ENCODE measurements around the gene KANSL1. TPM values are rescaled to one million over a fixed set of nuclear protein-coding genes. Genes with fewer than 3 reads are reported as not detected.

KANSL1 gene
- total RNA-seq, 1 donor from 2014 or later, result 99.8 TPM

- DNase-seq (ENCODE audit: low read depth) (no peak), FAIRE-seq (no peak)
- H3K79me2 ChIP-seq (ENCODE audit: insufficient read depth, low read length), result peaks cover 7% of the 10 kb centered on the region
- no peak overlapping the region for H3K4me3 Mint-ChIP-seq (ENCODE audit: unreplicated experiment)
- peaks cover 8% of the 10 kb centered on the region for H3K4me1 Mint-ChIP-seq (ENCODE audit: low read depth, unreplicated experiment)
- H3K27me3 Mint-ChIP-seq (ENCODE audit: low read depth, unreplicated experiment), result no peaks in the 10 kb centered on the region
- peaks cover 19% of the 10 kb centered on the region for H3K36me3 Mint-ChIP-seq (ENCODE audit: low read depth, unreplicated experiment)
- H3K9me3 Mint-ChIP-seq (ENCODE audit: unreplicated experiment), result no peaks in the 10 kb centered on the region
- peaks cover 66% of the 10 kb centered on the region for H3K36me3 ChIP-seq (ENCODE audit: insufficient read depth, low read length)
- no peak overlapping the region for H3K4me3 ChIP-seq (ENCODE audit: insufficient read depth, low read depth, low read length)
- no peak overlapping the region for H3K9ac ChIP-seq (ENCODE audit: low read length)
- H3K9me3 ChIP-seq (ENCODE audit: insufficient read depth, low read depth, low read length), result no peaks in the 10 kb centered on the region
- no peak overlapping the region for H3K27ac ChIP-seq (ENCODE audit: low read depth, low read length)
- no peak overlapping the region for H3K4me2 ChIP-seq (ENCODE audit: low read length)
- no peak overlapping the region for H3K27ac Mint-ChIP-seq (ENCODE audit: unreplicated experiment)
- no peaks in the 10 kb centered on the region for H3K27me3 ChIP-seq (ENCODE audit: insufficient read depth, low read length)
- H2AFZ ChIP-seq (ENCODE audit: low read depth, low read length), result no peak overlapping the region
- no peaks in the 10 kb centered on the region for H3K4me1 ChIP-seq (ENCODE audit: insufficient read depth, low read length)
- TF ChIP-seq EZH2 (IDR thresholded peaks at IDR 0.05; ENCODE audit: insufficient read depth, low read length) (no peak), CTCF (IDR thresholded peaks at IDR 0.05; ENCODE audit: insufficient read depth, low read depth, low read length) (no peak)
- peaks cover 52% of the 10 kb centered on the region for H4K20me1 ChIP-seq (ENCODE audit: insufficient read depth, low read length)
Measured at GRCh38 chr17:46038937-46039336, 154.3 kb downstream of the KANSL1 start.

DNA sequence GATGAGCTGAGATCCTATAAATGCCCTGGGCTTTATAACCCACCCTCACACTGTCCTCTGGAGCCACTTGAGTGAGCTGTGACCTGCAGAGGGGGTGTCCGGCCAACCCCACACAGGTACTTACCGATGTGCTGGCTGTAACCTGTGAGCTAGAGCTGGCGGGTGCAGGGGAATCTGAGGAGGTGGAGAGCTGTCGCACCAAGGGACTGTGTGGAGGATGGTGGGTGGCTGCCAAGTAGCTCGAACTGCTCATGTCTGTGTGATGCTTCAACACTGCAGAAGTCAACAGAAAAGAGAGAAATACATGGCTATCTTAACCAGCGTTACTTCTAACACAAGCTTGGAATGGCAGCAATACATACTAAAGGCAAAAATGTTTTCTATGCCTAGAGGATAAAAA lies 154.8 kb downstream of the KANSL1 start:
- Mint-ChIP-seq H3K4me1 (ENCODE audit: low read depth, unreplicated experiment) (peaks cover 5% of the 10 kb centered on the region), H3K27ac (ENCODE audit: unreplicated experiment) (no peak overlapping the region), H3K36me3 (ENCODE audit: low read depth, unreplicated experiment) (peaks cover 21% of the 10 kb centered on the region), H3K4me3 (ENCODE audit: unreplicated experiment) (no peak overlapping the region), H3K9me3 (ENCODE audit: unreplicated experiment) (no peaks in the 10 kb centered on the region), H3K27me3 (ENCODE audit: low read depth, unreplicated experiment) (no peaks in the 10 kb centered on the region)
- DNase-seq (ENCODE audit: low read depth), result no peak
- no peaks in the 10 kb centered on the region for H3K9me3 ChIP-seq (ENCODE audit: insufficient read depth, low read depth, low read length)
- H3K4me2 ChIP-seq (ENCODE audit: low read length), result no peak overlapping the region
- H2AFZ ChIP-seq (ENCODE audit: low read depth, low read length), result no peak overlapping the region
- TF ChIP-seq CTCF (IDR thresholded peaks at IDR 0.05; ENCODE audit: insufficient read depth, low read depth, low read length) (no peak), EZH2 (IDR thresholded peaks at IDR 0.05; ENCODE audit: insufficient read depth, low read length) (no peak)
- H3K36me3 ChIP-seq (ENCODE audit: insufficient read depth, low read length), result peaks cover 70% of the 10 kb centered on the region
- no peak for FAIRE-seq
- H3K4me1 ChIP-seq (ENCODE audit: insufficient read depth, low read length), result no peaks in the 10 kb centered on the region
- no peak overlapping the region for H3K4me3 ChIP-seq (ENCODE audit: insufficient read depth, low read depth, low read length)
- H3K79me2 ChIP-seq (ENCODE audit: insufficient read depth, low read length), result peaks cover 7% of the 10 kb centered on the region
- H3K9ac ChIP-seq (ENCODE audit: low read length), result no peak overlapping the region
- H4K20me1 ChIP-seq (ENCODE audit: insufficient read depth, low read length), result peaks cover 46% of the 10 kb centered on the region
- H3K27me3 ChIP-seq (ENCODE audit: insufficient read depth, low read length), result no peaks in the 10 kb centered on the region
- H3K27ac ChIP-seq (ENCODE audit: low read depth, low read length), result no peak overlapping the region

- peaks cover 40% of the 10 kb centered on the region for H4K20me1 ChIP-seq (ENCODE audit: insufficient read depth, low read length)
- H3K4me1 Mint-ChIP-seq (ENCODE audit: low read depth, unreplicated experiment), result no peaks in the 10 kb centered on the region
- H3K27me3 Mint-ChIP-seq (ENCODE audit: low read depth, unreplicated experiment), result no peaks in the 10 kb centered on the region
- no peaks in the 10 kb centered on the region for H3K9me3 ChIP-seq (ENCODE audit: insufficient read depth, low read depth, low read length)
- no peak overlapping the region for H3K4me2 ChIP-seq (ENCODE audit: low read length)
- H3K4me3 ChIP-seq (ENCODE audit: insufficient read depth, low read depth, low read length), result no peak overlapping the region
- DNase-seq (ENCODE audit: low read depth) (no peak), FAIRE-seq (no peak)
- H3K27me3 ChIP-seq (ENCODE audit: insufficient read depth, low read length), result no peaks in the 10 kb centered on the region
- no peaks in the 10 kb centered on the region for H3K9me3 Mint-ChIP-seq (ENCODE audit: unreplicated experiment)
- no peak overlapping the region for H3K4me3 Mint-ChIP-seq (ENCODE audit: unreplicated experiment)
- H3K4me1 ChIP-seq (ENCODE audit: insufficient read depth, low read length), result no peaks in the 10 kb centered on the region
- H2AFZ ChIP-seq (ENCODE audit: low read depth, low read length), result no peak overlapping the region
- peaks cover 5% of the 10 kb centered on the region for H3K79me2 ChIP-seq (ENCODE audit: insufficient read depth, low read length)
- TF ChIP-seq CTCF (IDR thresholded peaks at IDR 0.05; ENCODE audit: insufficient read depth, low read depth, low read length), result no peak
- no peak for TF ChIP-seq EZH2 (IDR thresholded peaks at IDR 0.05; ENCODE audit: insufficient read depth, low read length)
- no peak overlapping the region for H3K9ac ChIP-seq (ENCODE audit: low read length)
- peak overlapping the region; percentile 8 for H3K27ac Mint-ChIP-seq (ENCODE audit: unreplicated experiment)
- H3K36me3 Mint-ChIP-seq (ENCODE audit: low read depth, unreplicated experiment), result peaks cover 21% of the 10 kb centered on the region
- no peak overlapping the region for H3K27ac ChIP-seq (ENCODE audit: low read depth, low read length)
- peaks cover 70% of the 10 kb centered on the region for H3K36me3 ChIP-seq (ENCODE audit: insufficient read depth, low read length)
Measured at GRCh38 chr17:46037722-46038255, 155.4 kb downstream of the KANSL1 start.
